ENCODE measurements around the gene PLCG2.

The PLCG2 gene

DNA sequence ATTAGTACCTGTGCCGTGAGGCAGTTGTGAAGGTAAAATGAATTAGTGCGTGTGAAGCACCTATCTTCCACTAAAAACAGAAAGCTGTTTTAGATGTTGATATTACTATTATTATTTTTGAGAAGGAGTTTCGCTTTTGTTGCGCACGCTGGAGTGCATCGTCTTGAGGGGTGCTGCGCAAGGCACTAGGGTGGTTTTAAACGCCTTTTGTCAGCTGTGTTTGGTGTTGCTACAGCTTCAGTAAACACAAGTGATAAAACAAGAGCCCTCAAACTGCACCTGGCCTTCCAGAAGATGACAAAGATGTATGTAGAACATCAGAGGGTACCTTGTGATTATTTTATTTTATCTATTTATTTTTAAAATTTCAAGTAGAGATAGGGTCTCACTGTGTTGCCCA, 38.2 kb downstream of the PLCG2 start:
- H3K9me3 ChIP-seq = no peaks in the 10 kb centered on the region
- H3K36me3 ChIP-seq = no peaks in the 10 kb centered on the region
- no peak for TF ChIP-seq CTCF (IDR thresholded peaks at IDR 0.05; ENCODE audit: low read depth, low read length)
- DNase-seq = no peak
- no peaks in the 10 kb centered on the region for H3K27me3 ChIP-seq
- H3K4me3 ChIP-seq (ENCODE audit: low read depth, low read length) = no peak overlapping the region
- H3K4me1 ChIP-seq = no peaks in the 10 kb centered on the region

GRCh38 chr16:81817789-81818567, 38.9 kb downstream of the PLCG2 start:
- no peaks in the 10 kb centered on the region for H3K9me3 ChIP-seq
- H3K27me3 ChIP-seq = no peaks in the 10 kb centered on the region
- H3K36me3 ChIP-seq = no peaks in the 10 kb centered on the region
- no peaks in the 10 kb centered on the region for H3K4me1 ChIP-seq
- H3K4me3 ChIP-seq (ENCODE audit: low read depth, low read length) = no peak overlapping the region
- no peak for TF ChIP-seq CTCF (IDR thresholded peaks at IDR 0.05; ENCODE audit: low read depth, low read length)
- DNase-seq = no peak

GRCh38 chr16:81818568-81818896, 39.4 kb downstream of the PLCG2 start:
- Histone ChIP-seq H3K4me3 (ENCODE audit: low read depth, low read length) (no peak overlapping the region), H3K27me3 (no peaks in the 10 kb centered on the region), H3K36me3 (no peaks in the 10 kb centered on the region), H3K4me1 (no peaks in the 10 kb centered on the region), H3K9me3 (no peaks in the 10 kb centered on the region)
- DNase-seq = no peak
- TF ChIP-seq CTCF (IDR thresholded peaks at IDR 0.05; ENCODE audit: low read depth, low read length) = no peak

GRCh38 chr16:81818905-81819304, 39.8 kb downstream of the PLCG2 start:
- H3K4me3 ChIP-seq (ENCODE audit: low read depth, low read length) = no peak overlapping the region
- no peaks in the 10 kb centered on the region for H3K4me1 ChIP-seq
- no peaks in the 10 kb centered on the region for H3K27me3 ChIP-seq
- DNase-seq = no peak
- no peak for TF ChIP-seq CTCF (IDR thresholded peaks at IDR 0.05; ENCODE audit: low read depth, low read length)
- H3K9me3 ChIP-seq = no peaks in the 10 kb centered on the region
- H3K36me3 ChIP-seq = no peaks in the 10 kb centered on the region

DNA sequence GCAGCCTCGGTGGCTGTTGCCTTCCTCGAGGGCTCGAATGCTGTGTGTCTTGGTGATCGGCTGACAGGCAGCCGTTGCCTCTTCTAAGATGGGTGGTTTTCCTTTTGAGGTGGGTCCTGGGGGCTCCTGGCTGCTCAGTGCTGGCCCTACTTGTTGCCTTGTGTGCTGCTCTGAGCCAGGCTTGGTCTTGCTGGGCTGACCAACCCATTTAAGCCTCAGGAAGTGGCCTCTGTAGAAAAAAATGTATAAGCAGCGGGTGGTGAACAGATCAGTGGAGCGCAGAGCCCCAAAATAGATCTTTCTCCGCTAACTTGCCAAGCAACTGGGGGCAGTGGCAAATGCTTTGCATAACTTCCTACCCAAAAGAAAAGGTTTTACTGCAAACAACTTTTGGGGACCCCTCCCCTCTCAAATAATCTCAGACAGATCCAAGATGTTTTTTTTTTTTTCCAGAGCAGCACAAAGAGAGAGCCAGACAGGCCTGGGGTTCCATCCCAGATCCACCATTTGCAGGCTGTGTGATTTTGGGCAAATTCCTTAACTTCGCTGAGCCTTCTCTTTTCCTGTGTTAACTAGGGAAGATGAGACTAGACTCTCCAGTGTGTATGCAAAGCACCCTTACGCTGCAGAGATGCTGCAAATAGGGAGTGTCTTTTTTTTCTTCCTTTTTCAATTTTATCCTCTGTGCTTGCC, 42.5 kb downstream of the PLCG2 start:
- no peaks in the 10 kb centered on the region for H3K36me3 ChIP-seq
- H3K4me1 ChIP-seq = no peaks in the 10 kb centered on the region
- no peak for DNase-seq
- no peak overlapping the region for H3K4me3 ChIP-seq (ENCODE audit: low read depth, low read length)
- no peaks in the 10 kb centered on the region for H3K27me3 ChIP-seq
- no peak for TF ChIP-seq CTCF (IDR thresholded peaks at IDR 0.05; ENCODE audit: low read depth, low read length)
- H3K9me3 ChIP-seq = no peaks in the 10 kb centered on the region

- Histone ChIP-seq H3K4me3 (ENCODE audit: low read depth, low read length) (no peak overlapping the region), H3K27me3 (no peaks in the 10 kb centered on the region), H3K4me1 (no peaks in the 10 kb centered on the region), H3K36me3 (no peaks in the 10 kb centered on the region), H3K9me3 (no peaks in the 10 kb centered on the region)
- DNase-seq = no peak
- TF ChIP-seq CTCF (IDR thresholded peaks at IDR 0.05; ENCODE audit: low read depth, low read length) = no peak
Observed at GRCh38 chr16:81823111-81823510, 44.0 kb downstream of the PLCG2 start.

All from BE2C (cell line).